HCT116 (cell line): ENCODE results near the gene NGEF. TPM values are rescaled to one million over a fixed set of nuclear protein-coding genes. Genes with fewer than 3 reads are reported as not detected.

Experiments
- ATAC-seq: fragments of 200-7000 bp; cut with Tn5 transposase; 2 replicates; pipeline ENCODE4 v1.9.1; 2020; ENCODE audit warnings: mild to moderate bottlenecking, moderate library complexity
- BruUV-seq: library from RNA; stranded (reverse); fragments of 400-500 nt; replicated peaks from 2 replicates; lab custom pipeline; 2021; lab: Mats Ljungman, UMichigan
- CTCF ChIA-PET: fragments of 300-600 bp; sonication (Branson Sonifier 250); formaldehyde crosslinking; loops from one replicate; lab custom pipeline; 2021; ENCODE audit warnings: antibody characterized with exemption; lab: Charles Lee
- POLR2A ChIA-PET: fragments of 300-600, 350-600 bp; sonication (Branson Sonifier 250); formaldehyde crosslinking; loops from one replicate; lab custom pipeline; 2021; ENCODE audit warnings: antibody characterized with exemption; lab: Charles Lee
- RAD21 ChIA-PET, 2 experiments: fragments of 300-600 bp; sonication (Branson Sonifier 250); formaldehyde crosslinking; loops; one replicate each; lab custom pipeline; 2023; ENCODE audit warnings: low total read pairs in 2 of 2; ENCODE audit not compliant: uncharacterized antibody in 2 of 2, unreplicated experiment in 2 of 2, low non-redundant PET in 1 of 2; lab: Charles Lee
- DNase-seq: peaks from one replicate; pipeline ENCODE4 v3.0.0-alpha.2; 2010; ENCODE audit warnings: low read depth, low spot score
- H2AFZ ChIP-seq: fragments of 200-600 bp; shearing (Covaris generic), sonication (generic); 2 replicates; pipeline ENCODE4 v1.6.1; 2017; ENCODE audit warnings: low read depth, mixed run types, mixed read lengths, antibody characterized with exemption, low read length; ENCODE audit not compliant: poor library complexity, severe bottlenecking
- H3K27ac ChIP-seq: 2 replicates; pipeline ENCODE4 v1.5.1; 2012; ENCODE audit warnings: low read depth, low read length
- H3K27me3 ChIP-seq: fragments of 200-600 bp; sonication (generic); 2 replicates; pipeline ENCODE4 v1.6.1; 2016; ENCODE audit warnings: mixed run types, low read length, mixed read lengths; ENCODE audit not compliant: insufficient read depth
- H3K36me3 ChIP-seq, 2 experiments: fragments of 200-500 bp in 1 of 2; fragments of 200-600 bp in 1 of 2; sonication (Bioruptor generic) in 1 of 2; sonication (generic) in 1 of 2; 2 replicates each; pipeline versions ENCODE4 v1.5.1 to v1.6.1; 2014 to 2016; ENCODE audit warnings: low read length in 2 of 2, inconsistent platforms in 1 of 2, mixed read lengths in 1 of 2, mixed run types in 1 of 2; ENCODE audit not compliant: insufficient read depth in 2 of 2, control insufficient read depth in 1 of 2
- H3K4me1 ChIP-seq, 2 experiments: fragments of 200-600 bp in 1 of 2; sonication (generic) in 1 of 2; 2 replicates each; pipeline versions ENCODE4 v1.5.1 to v1.6.1; 2012 to 2017; ENCODE audit warnings: low read length in 2 of 2, inconsistent platforms in 1 of 2, mild to moderate bottlenecking in 1 of 2, mixed read lengths in 1 of 2, mixed run types in 1 of 2, moderate library complexity in 1 of 2; ENCODE audit not compliant: insufficient read depth in 2 of 2, control insufficient read depth in 1 of 2
- H3K4me2 ChIP-seq: fragments of 200-600 bp; sonication (generic); 2 replicates; pipeline ENCODE4 v1.6.1; 2017; ENCODE audit warnings: mixed run types, low read length, mixed read lengths
- H3K4me3 ChIP-seq, 2 experiments: fragments of 200-600 bp in 1 of 2; sonication (generic) in 1 of 2; replicated peaks in 1 of 2; 2 replicates each; pipeline ENCODE4 v1.5.1; 2011 to 2016; ENCODE audit warnings: low read length in 2 of 2, control low read depth in 1 of 2, low read depth in 1 of 2, mild to moderate bottlenecking in 1 of 2, mixed read lengths in 1 of 2, mixed run types in 1 of 2
- H3K79me2 ChIP-seq: fragments of 200-600 bp; sonication (generic); 2 replicates; pipeline ENCODE4 v1.6.1; 2017; ENCODE audit warnings: mild to moderate bottlenecking, mixed run types, low read length, moderate library complexity, mixed read lengths; ENCODE audit not compliant: insufficient read depth
- H3K9ac ChIP-seq: fragments of 200-600 bp; sonication (generic); 2 replicates; pipeline ENCODE4 v1.6.1; 2016; ENCODE audit warnings: low read length, mixed read lengths
- H3K9me2 ChIP-seq: fragments of 200-600 bp; sonication (generic), shearing (Covaris generic); 2 replicates; pipeline ENCODE4 v1.6.1; 2017; ENCODE audit warnings: mixed run types, mild to moderate bottlenecking, moderate library complexity; ENCODE audit not compliant: insufficient read depth
- H3K9me3 ChIP-seq, 2 experiments: fragments of 200-500 bp in 1 of 2; fragments of 200-600 bp in 1 of 2; sonication (Bioruptor generic) in 1 of 2; sonication (generic) in 1 of 2; 2 replicates each; pipeline ENCODE4 v1.6.1; 2014 to 2017; ENCODE audit warnings: low read length in 2 of 2, mixed read lengths in 2 of 2, inconsistent platforms in 1 of 2, low read depth in 1 of 2, mild to moderate bottlenecking in 1 of 2, mixed run types in 1 of 2, moderate library complexity in 1 of 2; ENCODE audit not compliant: control insufficient read depth in 1 of 2, insufficient read depth in 1 of 2
- H4K20me1 ChIP-seq: fragments of 200-600 bp; sonication (generic), shearing (Covaris generic); 2 replicates; pipeline ENCODE4 v1.6.1; 2017; ENCODE audit warnings: mixed run types, mild to moderate bottlenecking, moderate library complexity; ENCODE audit not compliant: insufficient read depth
- CBX3 ChIP-seq: IDR thresholded peaks from 2 replicates; pipeline ENCODE4 v1.6.1; 2012; ENCODE audit warnings: low read depth
- CTCF ChIP-seq, 3 experiments: fragments of 200-600 bp in 1 of 3; sonication (generic) in 1 of 3; IDR thresholded peaks in 2 of 3; conservative IDR thresholded peaks in 1 of 3; 2 replicates each; pipeline ENCODE4 v1.5.1; 2012 to 2017; ENCODE audit warnings: low read depth in 2 of 3, low read length in 2 of 3, antibody characterized with exemption in 1 of 3, borderline replicate concordance in 1 of 3, control low read depth in 1 of 3, mild to moderate bottlenecking in 1 of 3, mixed read lengths in 1 of 3, mixed run types in 1 of 3, moderate library complexity in 1 of 3; ENCODE audit not compliant: insufficient read depth in 1 of 3
- EZH2 ChIP-seq: fragments of 200-600 bp; sonication (generic); IDR thresholded peaks from 2 replicates; pipeline ENCODE4 v1.6.1; 2017; ENCODE audit warnings: antibody characterized with exemption, mixed run types
- EZH2phosphoT487 ChIP-seq: fragments of 200-600 bp; IDR thresholded peaks from 2 replicates; pipeline ENCODE4 v1.6.1; 2018; ENCODE audit warnings: antibody characterized with exemption, borderline replicate concordance
- JUND ChIP-seq: IDR thresholded peaks from 2 replicates; pipeline ENCODE4 v1.6.1; 2012
- POLR2AphosphoS5 ChIP-seq: IDR thresholded peaks from 2 replicates; pipeline ENCODE4 v1.6.1; 2011; ENCODE audit warnings: mild to moderate bottlenecking, low read depth, low read length, moderate library complexity
- SRF ChIP-seq: IDR thresholded peaks from 2 replicates; pipeline ENCODE4 v1.6.1; 2012; ENCODE audit warnings: low read depth
- TCF7L2 ChIP-seq: IDR thresholded peaks from 2 replicates; pipeline ENCODE4 v1.7.0; 2011; ENCODE audit warnings: borderline replicate concordance, inconsistent platforms; ENCODE audit not compliant: insufficient read depth, insufficient read length; ENCODE audit errors: extremely low read depth
- intact Hi-C: fragments of 100-400 bp; cut with micrococcal nuclease; formaldehyde crosslinking; loops from 2 replicates; pipeline ENCODE4 v1.10.0; 2022
- total RNA-seq: library from RNA; stranded (reverse); gene quantifications from one replicate; pipeline ENCODE4 v1.2.1, GENCODE V29; 2021; ENCODE audit not compliant: unreplicated experiment
- TF ChIP-seq, protein P1 (sequence below): IDR thresholded peaks from 2 replicates; pipeline ENCODE4 v1.6.1; 2012

NGEF gene
- total RNA-seq, 1 experiment from 2014 or later: 12.6 TPM

DNA sequence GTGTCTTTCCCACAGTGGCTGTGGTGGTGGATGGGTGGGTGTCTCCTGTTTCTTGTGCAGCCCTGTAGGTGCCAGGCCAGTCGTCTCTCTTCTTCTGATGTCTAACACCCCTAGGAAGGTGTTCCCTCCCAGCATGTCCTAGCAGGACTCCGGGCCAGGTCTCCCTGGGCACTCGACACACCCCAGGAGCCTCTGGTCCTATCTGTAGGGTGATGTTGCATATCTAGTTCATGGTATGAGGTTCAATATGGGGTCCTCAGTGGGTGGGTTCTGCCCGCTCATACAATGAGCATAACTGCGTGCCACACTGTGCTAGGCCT, 14.4 kb downstream of the NGEF start (continued):
- TF ChIP-seq CTCF (IDR thresholded peaks at IDR 0.05 in 2 of 3, conservative IDR thresholded peaks at IDR 0.05 in 1 of 3; ENCODE audit: borderline replicate concordance in 1 of 3, insufficient read depth in 1 of 3, low read depth in 2 of 3, low read length in 2 of 3) (no peak), JUND (no peak), EZH2phosphoT487 (no peak), EZH2 (no peak), CBX3 (no peak), SRF (no peak)

DNA sequence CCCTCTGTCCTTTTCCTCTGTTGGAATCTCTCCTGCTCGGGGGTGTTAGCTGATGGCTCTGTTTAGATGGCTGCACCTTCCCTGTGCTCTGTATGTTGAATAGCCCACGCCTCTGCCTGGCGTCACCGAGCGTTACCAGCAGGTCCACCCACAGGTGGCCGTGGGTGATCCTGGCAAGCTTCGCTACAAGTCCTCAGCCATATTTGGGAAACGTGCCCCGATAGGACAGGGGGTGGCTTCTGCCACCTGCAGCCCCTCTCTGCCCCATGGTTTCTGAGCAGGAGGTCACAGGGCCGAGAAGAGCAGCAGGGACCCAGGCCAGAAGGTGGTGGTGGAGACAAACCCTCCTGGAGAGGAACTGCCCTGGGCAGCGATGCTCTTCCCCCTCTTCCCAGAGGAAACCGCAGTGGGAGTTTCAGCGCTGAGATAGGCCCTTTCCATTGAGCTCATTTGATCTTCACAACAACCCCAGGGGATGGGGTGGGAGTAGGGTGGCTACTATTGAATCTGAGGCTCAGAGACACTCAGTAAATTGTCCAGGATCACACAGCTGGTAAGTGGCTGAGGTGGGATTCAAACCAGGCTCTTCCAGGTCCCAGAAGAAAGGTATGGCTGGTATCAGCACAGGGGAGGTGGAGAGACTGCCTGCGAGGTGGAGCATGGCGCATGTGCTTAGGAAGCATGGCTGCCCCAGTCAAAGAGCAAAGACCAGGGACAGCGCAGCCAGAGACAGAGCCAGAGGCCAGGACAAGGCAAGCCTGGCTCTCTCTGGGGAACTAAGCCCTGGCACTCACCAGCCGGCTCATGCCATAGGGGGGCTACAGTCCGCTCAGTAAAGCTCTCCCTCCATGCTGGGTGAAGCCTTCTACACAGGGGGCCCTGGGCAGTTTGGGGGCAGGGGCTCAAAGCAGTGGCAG, 15.0 kb downstream of the NGEF start:
- POLR2A ChIA-PET: no interaction called here
- intact Hi-C loops: no loop called here
- Histone ChIP-seq H3K27ac (no peak overlapping the region), H3K4me2 (no peak overlapping the region), H3K9me2 (no peaks in the 10 kb centered on the region), H3K9ac (no peak overlapping the region), H2AFZ (no peak overlapping the region), H3K4me3 (no peak overlapping the region), H3K36me3 (no peaks in the 10 kb centered on the region), H3K79me2 (no peaks in the 10 kb centered on the region)
- RAD21 ChIA-PET: no interaction called here
- no peak for ATAC-seq
- CTCF ChIA-PET: no interaction called here
- DNase-seq: no peak
- BruUV-seq: no TSS peak
- TF ChIP-seq, protein P1, sequence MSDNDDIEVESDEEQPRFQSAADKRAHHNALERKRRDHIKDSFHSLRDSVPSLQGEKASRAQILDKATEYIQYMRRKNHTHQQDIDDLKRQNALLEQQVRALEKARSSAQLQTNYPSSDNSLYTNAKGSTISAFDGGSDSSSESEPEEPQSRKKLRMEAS: no peak
- TF ChIP-seq EZH2 (no peak), TCF7L2 (no peak), POLR2AphosphoS5 (no peak), CTCF (IDR thresholded peaks at IDR 0.05 in 2 of 3, conservative IDR thresholded peaks at IDR 0.05 in 1 of 3; ENCODE audit: borderline replicate concordance in 1 of 3, insufficient read depth in 1 of 3, low read depth in 2 of 3, low read length in 2 of 3) (no peak)
- TF ChIP-seq, all 23 proteins: peak for 0
- Histone ChIP-seq H3K27me3 (no peaks in the 10 kb centered on the region), H3K9me3 (no peaks in the 10 kb centered on the region), H4K20me1 (no peaks in the 10 kb centered on the region), H3K4me1 (peaks cover 0 to 3% of the 10 kb centered on the region in 2 experiments; a peak in 1 of 4 replicates)
